HG03442 (cell line): ENCODE data around the gene ARHGEF3.
A peak's percentile ranks its signal among the peaks of the same experiment; 100 is the strongest.
"Not testable (repeated sequence)": the region's sequence is repeated elsewhere in the genome, so short reads cannot be mapped to it uniquely, and the experiment has no call there.

Experiments
- ATAC-seq: cut with Tn5 transposase; IDR thresholded peaks from one replicate; pipeline ENCODE4 v1.9.1; 2021; ENCODE audit warnings: mild to moderate bottlenecking, moderate library complexity; ENCODE audit not compliant: unreplicated experiment

ARHGEF3 gene

DNA sequence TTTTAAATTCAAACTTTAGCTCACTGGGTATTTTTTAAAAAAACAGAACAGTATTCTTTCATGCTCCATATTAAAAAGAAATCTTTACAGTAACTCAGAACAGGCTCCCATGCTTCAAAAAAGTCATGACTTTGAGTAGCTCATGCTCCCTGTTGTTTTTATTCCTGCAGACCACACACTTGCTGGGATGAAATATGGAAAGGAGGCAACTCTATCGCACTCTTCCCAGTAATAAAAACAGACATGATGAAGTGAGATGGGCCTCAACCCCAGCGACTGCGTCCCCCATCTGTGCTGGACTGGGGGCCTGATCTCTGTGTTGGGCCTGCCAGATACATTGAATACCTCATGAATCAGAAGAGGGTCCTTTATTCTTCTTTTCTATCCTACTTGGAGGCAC, 58.9 kb downstream of the ARHGEF3 start:
- ATAC-seq: no peak

DNA sequence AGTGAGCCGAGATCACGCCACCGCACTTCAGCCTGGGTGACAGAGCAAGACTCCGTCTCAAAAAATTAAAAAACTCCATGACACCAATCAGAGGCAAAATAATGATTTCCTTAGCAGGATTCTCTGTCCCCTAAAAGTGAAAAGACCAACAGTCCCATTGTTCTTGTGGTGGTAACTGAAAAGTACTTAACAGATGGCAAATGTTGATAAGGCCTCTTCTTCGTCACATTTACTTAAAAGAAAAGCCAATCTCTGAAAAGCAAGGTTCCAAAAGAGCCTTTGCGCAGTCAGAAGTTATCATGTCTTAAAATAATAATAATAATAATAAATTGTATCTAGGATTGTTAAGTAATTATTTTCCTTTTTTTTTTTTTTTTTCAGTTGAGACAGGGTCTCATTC, 62.7 kb downstream of the ARHGEF3 start:
- ATAC-seq: no peak

DNA sequence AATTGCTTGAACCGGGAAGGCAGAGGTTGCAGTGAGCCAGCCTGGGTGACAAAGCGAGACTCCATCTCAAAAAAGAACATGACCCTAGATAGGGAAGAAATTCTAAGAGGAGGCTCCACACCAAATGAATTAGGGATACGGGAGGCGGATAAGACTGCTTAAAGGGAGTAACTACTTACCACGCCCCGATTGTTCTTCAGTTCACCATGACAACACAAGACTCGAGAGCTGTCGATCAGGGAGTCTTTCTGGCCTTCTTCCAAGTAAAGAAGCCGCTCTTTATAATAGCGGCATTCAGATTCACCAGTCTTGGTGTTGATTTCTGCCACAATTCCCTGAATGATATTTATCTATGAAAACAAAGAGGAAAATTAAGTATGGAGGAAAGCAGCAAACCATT, 64.7 kb downstream of the ARHGEF3 start:
- ATAC-seq: no peak

DNA sequence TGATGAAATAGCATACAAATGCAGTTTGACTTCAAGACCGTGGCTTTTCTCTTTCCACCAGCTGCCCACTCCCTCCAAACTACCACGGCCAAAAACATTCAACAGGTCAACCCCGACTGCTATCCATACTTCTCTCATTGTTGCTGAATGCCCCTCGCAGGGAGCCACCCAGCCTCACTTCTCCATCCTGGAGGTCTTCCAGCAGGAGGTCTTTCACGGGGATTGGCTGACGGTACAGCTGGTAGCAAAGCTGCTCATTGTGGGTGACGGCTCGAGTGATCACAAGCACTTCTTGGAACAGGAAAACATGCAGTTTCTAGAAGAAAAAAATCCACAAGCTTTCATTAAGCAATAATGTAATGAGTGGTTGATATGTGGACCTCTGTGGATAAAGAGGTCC, 69.6 kb downstream of the ARHGEF3 start:
- ATAC-seq: no peak

DNA sequence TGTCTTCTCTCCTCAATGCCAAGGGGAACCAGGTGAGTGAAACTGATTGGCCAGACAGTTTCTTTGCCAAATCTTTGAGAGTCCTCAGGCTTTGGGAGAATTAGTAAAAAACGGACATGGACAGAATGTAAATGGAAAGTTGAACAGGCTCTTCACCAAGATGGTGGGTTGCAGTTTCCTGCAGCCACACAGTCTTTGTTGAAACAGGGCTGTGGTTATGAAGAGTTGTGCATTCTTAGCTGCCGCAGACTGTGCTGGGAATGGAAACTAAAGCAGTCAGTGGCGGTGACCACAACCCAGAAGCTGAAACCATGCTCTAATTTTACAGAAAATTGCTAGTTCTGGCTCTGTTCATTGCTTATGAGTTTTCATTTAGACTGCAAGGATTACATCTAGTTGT, 76.6 kb downstream of the ARHGEF3 start:
- ATAC-seq: peak; percentile 94

DNA sequence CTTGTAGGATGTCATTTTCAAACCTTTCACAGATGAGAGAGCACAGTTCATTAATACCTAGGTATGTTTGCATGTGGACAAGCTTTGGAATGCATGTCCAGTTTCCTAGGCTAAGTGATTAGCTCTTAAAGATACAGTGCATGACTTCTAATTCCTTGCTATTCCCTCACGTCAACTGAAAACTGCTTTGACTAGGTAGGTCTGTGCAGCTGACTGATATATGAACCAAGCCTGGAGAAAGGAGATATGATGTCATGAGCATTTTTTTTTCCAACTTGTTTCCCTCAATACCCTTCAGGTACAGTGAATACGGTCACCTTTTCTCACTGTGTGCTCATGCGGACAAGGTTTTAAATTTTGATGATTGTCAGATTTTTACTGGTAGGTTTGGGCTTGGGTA, 77.1 kb downstream of the ARHGEF3 start:
- peak; percentile 3 for ATAC-seq

DNA sequence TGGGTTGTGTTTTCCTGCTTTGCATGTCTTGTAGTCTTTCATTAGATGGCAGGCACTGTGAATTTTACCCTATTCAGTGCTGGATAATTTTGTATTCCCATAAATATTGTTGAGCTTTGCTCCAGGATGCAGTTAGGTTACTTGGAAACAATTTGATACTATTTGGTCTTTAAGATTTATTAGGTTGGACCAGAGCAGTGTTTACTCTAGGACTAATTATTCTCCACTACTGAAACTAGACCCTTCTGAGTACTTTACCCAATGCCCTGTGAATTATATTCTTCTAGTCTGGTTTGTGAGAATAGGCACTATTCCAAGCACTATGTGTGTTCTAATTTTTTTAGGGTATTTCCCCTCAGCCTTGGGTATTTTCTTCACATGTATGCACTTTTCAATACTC, 80.9 kb downstream of the ARHGEF3 start:
- ATAC-seq: no peak

DNA sequence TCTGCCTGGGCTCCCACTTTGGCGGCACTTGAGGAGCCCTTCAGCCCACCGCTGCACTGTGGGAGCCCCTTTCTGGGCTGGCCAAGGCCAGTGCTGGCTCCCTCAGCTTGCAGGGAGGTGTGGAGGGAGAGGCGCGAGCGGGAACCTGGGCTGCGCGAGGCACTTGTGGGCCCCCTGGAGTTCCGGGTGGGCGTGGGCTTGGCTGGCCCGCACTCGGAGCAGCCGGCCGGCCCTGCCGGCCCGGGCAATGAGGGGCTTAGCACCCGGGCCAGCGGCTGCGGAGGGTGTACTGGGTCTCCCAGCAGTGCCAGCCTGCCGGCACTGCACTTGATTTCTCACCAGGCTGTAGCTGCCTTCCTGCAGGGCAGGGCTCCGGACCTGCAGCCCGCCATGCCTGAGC, 82.9 kb downstream of the ARHGEF3 start:
- ATAC-seq: not testable (repeated sequence)

DNA sequence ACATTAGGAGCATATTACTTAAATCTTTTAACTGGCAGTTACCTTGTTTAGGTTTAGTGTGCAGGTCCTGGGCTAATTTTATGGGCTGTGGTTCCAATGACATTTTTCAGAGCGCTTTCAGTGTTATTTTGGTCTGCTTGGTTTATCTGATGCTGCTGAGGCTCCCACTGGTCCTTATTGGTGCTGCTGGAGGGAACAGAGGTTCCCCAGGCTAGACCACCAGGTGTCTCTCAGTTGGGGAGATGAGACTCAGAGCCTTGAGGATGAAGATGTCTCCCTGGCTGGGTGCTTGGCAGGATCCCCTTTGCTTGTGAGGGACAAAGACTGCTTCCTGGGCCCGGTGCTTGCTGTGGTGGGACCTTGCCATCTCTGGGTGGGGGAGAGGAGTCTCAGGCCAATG, 90.4 kb downstream of the ARHGEF3 start:
- ATAC-seq: no peak

DNA sequence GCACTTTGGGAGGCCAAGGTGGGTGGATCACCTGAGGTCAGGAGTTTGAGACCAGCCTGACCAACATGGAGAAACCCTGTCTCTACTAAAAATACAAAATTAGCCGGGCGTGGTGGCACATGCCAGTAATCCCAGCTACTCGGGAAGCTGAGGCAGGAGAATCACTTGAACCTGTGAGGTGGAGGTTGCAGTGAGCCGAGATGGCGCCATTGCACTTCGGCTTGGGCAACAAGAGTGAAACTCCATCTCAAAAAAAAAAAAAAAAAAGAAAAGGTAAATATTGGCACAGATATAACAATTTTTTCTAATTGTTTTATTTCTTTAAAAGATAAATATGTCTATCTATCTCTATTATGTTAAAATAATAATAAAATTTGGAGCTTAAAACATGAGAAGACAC, 94.3 kb downstream of the ARHGEF3 start:
- ATAC-seq: not testable (repeated sequence)

DNA sequence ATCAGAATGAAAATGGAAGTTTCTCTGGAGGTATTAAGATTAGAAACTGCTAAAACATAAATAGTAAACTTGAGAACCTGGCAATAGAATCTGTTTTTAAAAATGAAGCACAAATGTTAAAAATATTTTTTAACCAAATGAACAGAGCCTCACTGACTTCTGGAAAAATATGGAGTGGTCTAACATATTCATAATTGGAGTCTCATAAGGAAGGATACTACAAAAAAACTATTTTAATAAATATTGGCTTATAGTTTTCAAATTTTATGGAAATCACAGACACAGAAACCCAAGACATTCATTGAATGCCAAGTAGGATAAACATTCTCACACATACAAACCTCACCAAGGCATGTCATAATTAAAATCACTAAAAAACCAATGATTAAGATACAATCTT, 95.1 kb downstream of the ARHGEF3 start:
- no peak for ATAC-seq

DNA sequence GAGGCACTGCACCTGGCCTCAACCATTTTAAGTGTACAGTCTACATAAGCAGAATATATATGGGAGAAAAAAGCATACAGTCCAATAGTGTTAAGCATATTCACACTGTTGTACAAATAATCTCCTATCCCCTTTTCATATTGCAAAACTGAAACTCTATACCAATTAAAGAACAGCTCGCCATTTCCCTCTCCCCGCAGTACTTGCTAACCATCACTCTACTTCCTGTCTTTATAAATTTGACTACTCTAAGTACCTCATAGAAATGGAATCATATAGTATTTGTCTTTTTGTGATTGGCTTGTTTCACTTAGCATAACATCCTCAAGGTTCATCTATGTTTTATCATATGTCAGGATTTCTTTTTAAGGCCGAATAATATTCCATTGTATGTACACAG, 97.0 kb downstream of the ARHGEF3 start:
- ATAC-seq: no peak

DNA sequence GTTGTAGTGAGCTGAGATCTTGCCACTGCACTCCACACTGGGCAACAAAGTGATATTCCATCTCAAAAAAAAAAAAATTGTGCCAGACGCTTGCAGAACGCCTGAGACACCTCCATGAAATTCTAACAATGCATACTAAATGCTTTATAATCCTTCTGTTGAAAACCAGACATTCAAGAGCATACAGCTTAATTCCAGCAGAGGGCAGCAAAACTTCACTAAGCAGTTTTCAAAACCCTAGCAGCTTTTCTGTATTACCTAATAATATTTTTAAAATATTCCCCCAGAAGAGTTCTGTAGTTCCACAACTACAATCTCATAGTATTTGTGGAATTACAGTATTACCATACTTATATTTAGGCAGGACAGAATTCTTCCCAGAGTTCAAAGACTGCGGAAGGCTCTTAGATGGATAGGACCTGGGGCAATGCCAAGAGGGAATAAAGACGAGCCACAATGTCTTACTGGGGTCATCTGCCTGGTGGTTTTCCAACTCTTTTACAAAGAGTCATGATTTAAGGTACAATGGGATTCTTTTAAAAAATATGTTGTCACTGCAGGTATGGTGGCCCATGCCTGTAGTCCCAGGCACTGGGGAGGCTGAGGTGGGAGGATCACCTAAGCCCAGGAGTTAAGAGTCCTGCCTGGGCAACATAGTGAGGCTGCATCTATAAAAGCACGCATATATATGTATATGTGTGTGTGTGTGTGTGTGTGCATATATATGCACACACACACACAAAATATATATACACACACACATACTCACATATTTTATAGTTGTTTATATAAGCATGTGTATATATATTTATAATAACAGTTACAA, 99.0 kb downstream of the ARHGEF3 start:
- no peak for ATAC-seq

DNA sequence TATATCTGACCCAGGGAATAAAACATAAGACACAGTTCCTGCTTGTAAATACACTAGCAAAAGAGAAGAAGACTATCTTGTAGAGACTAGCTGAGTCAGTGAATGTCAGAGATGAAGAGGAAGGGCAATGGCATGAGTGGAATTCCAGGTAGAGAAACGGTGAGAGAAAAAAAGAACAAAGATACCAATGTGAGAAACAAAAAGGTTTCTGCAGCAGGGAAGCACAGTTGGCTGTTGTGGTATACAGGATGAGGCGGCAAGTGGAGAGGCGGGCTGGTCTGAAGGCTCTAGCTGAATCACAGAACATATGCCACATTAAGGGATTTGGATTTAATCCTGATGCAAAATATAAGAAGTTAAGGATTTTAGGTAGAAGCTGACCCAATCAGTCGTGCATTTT, 101.6 kb downstream of the ARHGEF3 start:
- no peak for ATAC-seq

DNA sequence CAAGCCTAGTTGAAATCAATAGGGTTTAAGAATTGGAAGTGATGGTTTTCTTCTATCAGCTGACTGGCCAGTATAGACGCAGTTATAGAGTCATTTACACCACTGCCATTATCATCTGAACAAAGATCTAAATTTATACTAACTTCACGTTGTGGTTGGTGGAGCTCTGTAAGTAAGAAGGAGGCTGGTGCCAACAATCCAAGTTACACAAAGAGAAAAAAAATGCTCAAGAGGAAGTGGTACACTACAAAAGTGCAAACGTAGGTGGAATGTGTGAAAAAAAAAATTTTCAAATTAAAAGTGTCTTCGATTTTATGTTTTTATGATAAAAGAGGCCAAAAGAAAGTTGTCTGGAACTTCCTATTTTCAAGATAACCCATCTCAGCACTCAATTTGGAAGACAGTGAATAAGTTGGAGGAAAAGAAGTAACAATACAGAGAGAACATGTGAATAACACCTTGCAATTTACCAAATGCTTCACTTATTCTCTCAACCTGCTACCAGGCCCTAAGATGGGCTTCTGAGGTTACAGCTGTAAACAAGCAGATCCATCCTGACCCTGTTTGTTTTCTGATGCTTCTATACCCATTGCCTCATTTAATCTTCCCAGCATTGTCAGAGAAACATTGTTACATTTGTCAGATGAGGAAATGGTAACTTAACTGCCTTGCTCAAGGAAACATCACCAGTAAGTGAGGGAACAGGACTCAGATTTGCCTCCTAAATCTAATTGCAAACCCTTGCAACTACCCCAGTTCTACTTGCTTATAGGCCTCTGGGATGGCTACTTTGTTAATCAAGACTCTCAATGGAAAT, 106.7 kb downstream of the ARHGEF3 start:
- ATAC-seq: no peak

DNA sequence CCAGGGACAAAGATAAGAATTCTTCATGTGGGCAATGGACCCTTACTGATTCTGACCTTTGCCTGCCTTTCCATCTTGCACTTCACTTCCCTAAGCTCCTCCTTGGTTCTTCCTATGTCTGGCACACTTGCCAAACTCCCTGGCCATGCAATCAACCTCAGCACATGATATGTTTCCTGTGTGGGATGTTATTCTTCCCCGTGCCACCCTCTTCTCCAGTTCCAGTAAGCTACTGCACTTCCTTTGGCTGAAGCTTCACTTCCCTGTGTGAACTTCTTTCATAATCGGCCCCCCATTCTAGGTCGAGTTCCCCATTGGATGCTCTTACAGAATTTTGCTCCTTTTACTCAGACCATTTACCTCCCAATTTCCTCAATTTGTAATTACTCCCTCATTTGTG, 108.0 kb downstream of the ARHGEF3 start:
- no peak for ATAC-seq

DNA sequence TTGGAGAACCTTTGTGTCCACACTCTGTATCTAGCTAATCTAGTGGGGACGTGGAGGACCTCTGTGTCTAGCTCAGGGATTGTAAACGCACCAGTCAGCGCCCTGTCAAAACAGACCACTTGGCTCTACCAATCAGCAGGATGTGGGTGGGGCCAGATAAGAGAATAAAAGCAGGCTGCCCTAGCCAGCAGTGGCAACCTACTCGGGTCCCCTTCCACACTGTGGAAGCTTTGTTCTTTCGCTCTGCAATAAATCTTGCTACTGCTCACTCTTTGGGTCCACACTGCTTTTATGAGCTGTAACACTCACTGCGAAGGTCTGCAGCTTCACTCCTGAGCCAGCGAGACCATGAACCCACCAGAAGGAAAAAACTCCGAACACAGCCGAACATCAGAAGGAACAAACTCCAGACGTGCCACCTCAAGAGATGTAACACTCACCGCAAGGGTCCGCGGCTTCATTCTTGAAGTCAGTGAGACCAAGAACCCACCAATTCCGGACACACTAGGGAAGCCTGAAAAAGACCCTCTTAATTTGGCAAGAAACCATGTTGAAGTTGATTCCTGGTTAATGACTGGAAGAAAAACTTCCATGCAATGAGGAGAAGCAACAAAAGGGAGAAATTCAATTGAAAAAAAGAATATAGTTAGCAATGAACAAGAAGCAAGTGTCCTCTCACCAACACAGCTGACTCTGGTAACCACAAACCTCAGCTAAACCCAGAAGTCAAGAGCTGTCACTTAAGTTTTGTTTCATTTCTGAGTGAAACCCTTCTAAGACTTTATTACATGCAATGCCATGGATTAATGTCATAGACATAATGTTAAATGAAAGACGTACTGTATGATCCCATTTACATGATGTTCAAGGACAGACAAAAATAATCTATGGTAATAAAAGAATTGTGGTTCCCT, 109.0 kb downstream of the ARHGEF3 start:
- ATAC-seq: peak; percentile 77

DNA sequence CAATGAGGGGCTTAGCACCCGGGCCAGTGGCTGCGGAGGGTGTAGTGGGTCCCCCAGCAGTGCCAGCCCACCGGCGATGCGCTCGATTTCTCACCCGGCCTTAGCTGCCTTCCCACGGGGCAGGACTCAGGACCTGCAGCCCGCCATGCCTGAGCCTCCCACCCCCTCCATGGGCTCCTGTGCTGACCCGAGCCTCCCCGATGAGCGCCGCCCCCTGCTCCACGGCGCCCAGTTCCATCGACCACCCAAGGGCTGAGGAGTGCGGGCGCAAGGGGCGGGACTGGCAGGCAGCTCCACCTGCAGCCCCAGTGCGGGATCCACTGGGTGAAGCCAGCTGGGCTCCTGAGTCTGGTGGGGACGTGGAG, 109.8 kb downstream of the ARHGEF3 start:
- not testable (repeated sequence) for ATAC-seq

DNA sequence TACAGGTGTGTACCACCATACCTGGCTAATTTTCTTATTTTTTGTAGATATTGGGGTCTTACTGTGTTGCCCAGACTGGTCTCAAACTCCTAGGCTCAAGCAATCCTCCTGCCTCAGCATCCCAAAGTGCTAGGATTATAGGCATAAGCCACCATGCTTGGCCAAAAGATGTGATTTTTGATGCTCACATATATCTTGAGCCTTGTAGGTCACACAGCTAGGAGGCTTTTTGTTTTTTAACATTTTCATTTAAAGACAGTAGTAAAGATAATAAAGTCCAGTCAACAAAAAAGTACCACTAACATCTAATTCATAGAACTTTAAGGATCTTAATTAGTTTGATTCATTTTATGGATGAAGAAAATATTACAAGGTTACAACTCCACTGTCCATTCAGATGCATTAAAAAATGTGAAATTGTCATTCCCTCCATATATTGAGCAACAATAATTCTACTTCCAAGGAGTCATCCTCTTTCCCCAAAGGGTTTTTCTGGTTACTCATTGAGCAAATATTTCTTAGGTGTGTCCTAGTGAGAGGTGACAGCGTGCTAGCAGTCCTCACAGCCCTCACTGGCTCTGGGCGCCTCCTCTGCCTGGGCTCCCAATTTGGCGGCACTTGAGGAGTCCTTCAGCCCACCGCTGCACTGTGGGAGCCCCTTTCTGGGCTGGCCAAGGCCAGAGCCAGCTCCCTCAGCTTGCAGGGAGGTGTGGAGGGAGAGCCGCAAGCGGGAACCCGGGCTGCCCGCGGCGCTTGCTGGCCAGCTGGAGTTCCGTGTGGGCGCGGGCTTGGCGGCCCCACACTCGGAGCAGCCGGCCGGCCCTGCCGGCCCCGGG, 110.4 kb downstream of the ARHGEF3 start:
- ATAC-seq: no peak

DNA sequence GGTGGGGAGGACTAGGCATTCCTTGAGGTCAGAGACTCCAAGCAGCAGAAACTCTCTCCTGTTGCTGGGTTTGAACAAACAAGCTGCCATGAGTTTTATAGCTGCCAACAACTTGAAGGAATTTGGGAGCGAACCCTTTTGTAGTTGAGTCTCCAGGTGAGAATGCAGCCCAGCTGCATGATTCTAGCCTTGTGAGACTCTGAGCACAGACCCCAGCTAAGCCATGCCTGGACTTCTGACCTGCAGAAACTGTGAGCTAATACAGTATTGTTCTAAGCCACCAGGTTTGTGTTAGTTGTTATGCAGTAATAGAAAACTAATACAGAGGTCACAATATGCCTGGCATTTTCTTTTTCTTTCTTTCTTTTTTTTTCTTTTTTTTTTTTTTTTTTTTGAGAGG, 112.4 kb downstream of the ARHGEF3 start:
- no peak for ATAC-seq
